Skeletal muscle satellite cell (primary cell): ENCODE results near the gene SLC2A4.

ENCODE experiments used
- H3K27me3 ChIP-seq: 2 replicates; pipeline ENCODE4 v1.7.0; 2013; ENCODE audit warnings: low read length; ENCODE audit not compliant: control insufficient read depth, insufficient read depth
- H3K36me3 ChIP-seq: 2 replicates; pipeline ENCODE4 v1.7.0; 2013; ENCODE audit warnings: mild to moderate bottlenecking, control low read depth, low read length; ENCODE audit not compliant: insufficient read depth
- H3K4me1 ChIP-seq: 2 replicates; pipeline ENCODE4 v1.7.0; 2013; ENCODE audit warnings: low read length; ENCODE audit not compliant: control insufficient read depth, insufficient read depth
- H3K4me2 ChIP-seq: 2 replicates; pipeline ENCODE4 v1.7.0; 2013; ENCODE audit warnings: mild to moderate bottlenecking, low read length
- H3K4me3 ChIP-seq: 2 replicates; pipeline ENCODE4 v1.7.0; 2013; ENCODE audit warnings: low read length
- H3K9ac ChIP-seq: 2 replicates; pipeline ENCODE4 v1.7.0; 2013; ENCODE audit warnings: mild to moderate bottlenecking, low read depth, low read length, moderate library complexity
- H3K9me3 ChIP-seq: replicated peaks from 2 replicates; pipeline ENCODE4 v1.7.0; 2013; ENCODE audit warnings: mild to moderate bottlenecking, control low read depth, low read length

SLC2A4 gene

DNA sequence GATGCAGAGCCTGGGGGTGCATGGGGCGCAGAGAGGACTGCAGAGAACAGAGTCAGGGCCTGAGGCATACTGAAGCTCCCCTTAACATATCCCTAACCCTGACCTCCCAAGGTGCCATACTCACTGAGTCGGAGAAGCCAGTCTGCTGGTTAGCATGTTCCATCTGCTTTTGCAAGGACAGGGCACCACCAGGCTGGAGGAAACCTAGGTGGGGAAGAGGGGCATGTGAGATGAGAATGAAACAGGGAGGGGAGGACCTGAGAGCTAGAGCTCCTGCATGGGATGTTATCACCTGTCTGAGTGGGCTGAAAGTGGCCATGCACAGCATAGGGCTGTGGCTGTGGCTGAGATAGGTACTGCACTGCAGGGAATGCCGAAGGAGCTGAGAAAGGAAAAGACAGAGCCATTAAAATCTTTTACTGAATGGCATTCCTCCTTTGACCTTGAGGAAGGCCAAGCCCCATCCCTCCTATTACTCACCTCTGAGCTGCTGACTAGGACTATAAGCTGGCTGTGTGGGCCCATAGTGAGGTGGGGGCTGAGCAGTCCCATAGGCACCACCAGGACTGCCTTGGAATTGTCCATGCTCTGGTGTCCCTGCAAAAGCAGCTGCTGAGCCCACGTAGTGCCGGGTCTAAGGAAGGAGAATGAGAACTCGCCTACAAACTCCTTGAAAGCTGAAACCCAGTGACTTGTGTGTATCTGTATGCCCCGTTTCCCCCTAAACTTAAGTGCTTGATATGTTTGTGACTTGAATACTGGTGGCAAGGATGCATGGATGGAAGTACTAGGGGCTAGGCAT lies 31.8 kb downstream of the SLC2A4 start:
- H3K4me3 ChIP-seq: peak overlapping the region; percentile 79
- peaks cover 44% of the 10 kb centered on the region for H3K4me1 ChIP-seq
- no peak overlapping the region for H3K9ac ChIP-seq

GRCh38 chr17:7313890-7314718 lies 32.6 kb downstream of the SLC2A4 start:
- Histone ChIP-seq H3K4me1 (peaks cover 44% of the 10 kb centered on the region), H3K36me3 (peaks cover 68% of the 10 kb centered on the region)

More for the DNA sequence above, 31.8 kb downstream of the SLC2A4 start:
- peak overlapping the region; percentile 87 for H3K4me2 ChIP-seq
- H3K27me3 ChIP-seq: no peaks in the 10 kb centered on the region
- peaks cover 60% of the 10 kb centered on the region for H3K36me3 ChIP-seq
- no peaks in the 10 kb centered on the region for H3K9me3 ChIP-seq

GRCh38 chr17:7314719-7315569 lies 33.4 kb downstream of the SLC2A4 start, which contains the start of gene GPS2:
Gene GPS2 (minus strand): TSS chr17:7315360. CDS start chr17:7315052, 308 bp downstream.
- no peaks in the 10 kb centered on the region for H3K9me3 ChIP-seq
- peak within 1 kb of the TSS; percentile 87 for H3K4me2 ChIP-seq
- no peaks in the 10 kb centered on the region for H3K27me3 ChIP-seq
- peak within 1 kb of the TSS; percentile 92 for H3K9ac ChIP-seq
- peaks cover 65% of the 10 kb centered on the region for H3K36me3 ChIP-seq
- peak within 1 kb of the TSS; percentile 79 for H3K4me3 ChIP-seq
- H3K4me1 ChIP-seq: peaks cover 35% of the 10 kb centered on the region

More at GRCh38 chr17:7313890-7314718, 32.6 kb downstream of the SLC2A4 start:
- no peaks in the 10 kb centered on the region for H3K27me3 ChIP-seq
- no peaks in the 10 kb centered on the region for H3K9me3 ChIP-seq
- H3K4me3 ChIP-seq: peak overlapping the region; percentile 79
- peak overlapping the region; percentile 87 for H3K4me2 ChIP-seq
- H3K9ac ChIP-seq: peak overlapping the region; percentile 92

DNA sequence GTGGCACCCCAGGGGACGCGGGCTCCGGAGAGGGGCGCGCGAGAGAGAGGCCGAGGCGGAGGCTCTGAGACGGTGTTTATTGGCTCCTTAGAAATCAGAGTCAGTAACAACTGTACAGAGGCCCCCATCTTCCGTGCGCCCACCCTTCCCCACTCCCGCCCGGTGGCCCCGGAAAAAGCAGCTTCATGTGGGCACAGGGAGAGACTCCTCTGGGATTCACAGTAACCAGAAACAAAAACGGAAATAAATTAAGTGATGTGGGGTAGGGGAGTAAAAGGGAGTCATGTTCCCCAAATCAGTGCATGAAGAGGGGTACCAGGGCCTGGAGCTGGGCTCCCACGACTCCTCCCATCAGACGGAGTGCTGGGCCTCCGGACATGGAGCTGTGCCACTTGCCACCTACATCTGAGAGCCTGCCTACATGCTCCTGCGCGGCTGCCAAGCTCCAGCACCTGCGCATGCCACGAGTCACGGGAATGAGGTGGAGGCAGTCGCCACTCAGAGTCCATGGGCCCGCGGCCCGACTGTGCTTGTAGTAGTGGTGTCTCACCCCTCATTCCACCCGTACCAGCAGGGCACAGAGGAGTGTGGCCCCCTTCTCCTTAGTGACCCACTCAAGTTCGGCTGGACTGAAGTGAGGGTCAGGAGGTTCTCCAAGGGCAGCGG lies 34.2 kb downstream of the SLC2A4 start:
- no peaks in the 10 kb centered on the region for H3K27me3 ChIP-seq
- peaks cover 60% of the 10 kb centered on the region for H3K36me3 ChIP-seq
- H3K4me1 ChIP-seq: peaks cover 28% of the 10 kb centered on the region
- no peaks in the 10 kb centered on the region for H3K9me3 ChIP-seq
- peak overlapping the region; percentile 92 for H3K9ac ChIP-seq
- peak overlapping the region; percentile 79 for H3K4me3 ChIP-seq
- H3K4me2 ChIP-seq: peak overlapping the region; percentile 87

DNA sequence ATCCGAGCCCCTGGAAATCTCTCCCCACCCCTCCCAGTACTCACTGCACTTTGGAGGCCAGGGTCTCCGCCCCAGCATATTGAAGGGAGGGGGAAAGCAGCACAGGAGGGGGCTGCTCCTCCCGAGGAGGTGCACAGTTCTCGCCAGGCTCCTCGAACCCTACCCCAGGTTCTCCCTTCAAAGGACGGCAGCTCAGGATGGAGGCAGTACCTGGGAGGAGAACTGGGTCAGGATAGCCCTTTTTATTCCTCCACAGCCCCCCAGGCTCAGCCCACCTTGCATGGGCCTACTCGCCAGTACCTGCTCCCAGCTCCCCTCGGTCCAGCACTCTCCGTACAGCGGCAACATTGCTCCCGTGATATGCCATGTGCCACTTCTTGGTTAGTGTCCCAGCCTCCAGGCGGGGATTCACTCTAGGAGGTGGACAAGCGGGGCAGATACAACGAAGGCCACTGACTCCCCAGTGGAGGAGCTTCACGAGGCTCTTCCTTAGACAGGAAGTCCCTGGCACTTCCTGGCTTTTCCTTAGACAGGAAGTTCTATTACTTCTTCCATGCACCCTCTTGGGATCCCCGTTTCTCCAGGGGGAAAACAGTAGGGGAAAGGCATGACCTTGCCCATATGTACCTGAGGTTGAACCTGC lies 35.8 kb downstream of the SLC2A4 start:
- peaks cover 55% of the 10 kb centered on the region for H3K36me3 ChIP-seq

GRCh38 chr17:7318121-7318860 lies 36.8 kb downstream of the SLC2A4 start:
- no peaks in the 10 kb centered on the region for H3K27me3 ChIP-seq
- H3K9ac ChIP-seq: no peak overlapping the region
- no peaks in the 10 kb centered on the region for H3K9me3 ChIP-seq
- H3K4me1 ChIP-seq: peaks cover 20% of the 10 kb centered on the region
- H3K4me3 ChIP-seq: no peak overlapping the region
- peaks cover 55% of the 10 kb centered on the region for H3K36me3 ChIP-seq
- H3K4me2 ChIP-seq: no peak overlapping the region

More for the DNA sequence above, 35.8 kb downstream of the SLC2A4 start:
- Histone ChIP-seq H3K9ac (no peak overlapping the region), H3K4me3 (no peak overlapping the region), H3K4me1 (peaks cover 26% of the 10 kb centered on the region), H3K27me3 (no peaks in the 10 kb centered on the region), H3K9me3 (no peaks in the 10 kb centered on the region), H3K4me2 (no peak overlapping the region)

DNA sequence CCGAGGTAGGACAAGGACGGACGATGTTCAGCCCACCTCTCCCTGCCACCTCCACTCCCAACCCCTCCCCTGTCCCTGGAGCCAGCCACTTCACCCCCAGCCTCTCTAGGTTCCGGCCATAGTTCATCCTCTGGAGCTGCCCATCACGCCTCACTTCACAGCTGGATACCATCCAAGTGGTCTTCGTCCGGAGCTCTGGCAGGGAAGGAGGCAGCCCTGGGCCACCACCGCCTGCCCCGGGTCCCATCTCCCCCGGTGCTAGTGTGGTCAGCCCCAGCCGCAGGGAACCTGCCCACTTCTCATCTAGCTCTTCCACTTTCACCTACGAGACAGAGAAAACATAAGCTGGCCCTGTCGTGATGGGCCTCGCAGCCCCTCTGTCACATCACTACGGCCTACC lies 39.9 kb downstream of the SLC2A4 start:
- Histone ChIP-seq H3K4me1 (no peaks in the 10 kb centered on the region), H3K4me3 (no peak overlapping the region), H3K4me2 (no peak overlapping the region), H3K27me3 (no peaks in the 10 kb centered on the region), H3K9ac (no peak overlapping the region), H3K9me3 (no peaks in the 10 kb centered on the region), H3K36me3 (peaks cover 68% of the 10 kb centered on the region)

DNA sequence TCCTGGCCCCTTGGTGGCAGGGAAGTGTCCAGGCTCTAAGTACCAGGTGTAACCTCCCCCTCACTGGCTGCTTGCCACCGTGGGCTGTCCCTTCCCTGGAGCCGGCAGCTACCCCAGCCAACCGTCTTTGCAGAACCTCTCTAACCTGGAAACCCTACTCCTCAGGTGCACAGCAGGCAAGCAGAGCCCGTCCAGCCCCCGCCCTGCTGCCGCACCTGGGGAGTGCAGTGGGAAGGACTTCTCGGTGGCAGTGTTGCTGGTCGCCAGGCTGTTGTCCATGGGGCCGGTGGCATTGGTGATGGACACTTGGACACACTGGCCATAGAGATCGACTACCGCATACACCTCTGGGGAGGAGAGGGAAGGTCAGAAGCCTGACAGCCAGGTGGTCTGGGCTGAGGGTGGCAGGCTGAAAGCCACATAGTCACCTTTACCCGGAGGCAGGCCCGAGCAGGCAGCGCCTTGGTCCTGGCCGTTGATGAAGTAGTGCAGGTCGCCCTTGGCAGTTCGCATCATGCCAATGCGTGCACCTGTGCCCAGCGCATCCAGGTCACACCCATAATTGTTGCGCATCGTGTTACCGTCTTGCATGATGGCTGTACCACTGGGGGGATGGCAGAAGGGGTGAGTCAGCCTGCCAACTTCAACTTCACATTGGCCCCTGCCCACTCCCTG lies 41.1 kb downstream of the SLC2A4 start:
- H3K27me3 ChIP-seq: no peaks in the 10 kb centered on the region
- H3K9me3 ChIP-seq: no peaks in the 10 kb centered on the region
- no peak overlapping the region for H3K4me3 ChIP-seq
- no peak overlapping the region for H3K9ac ChIP-seq
- peaks cover under 1% of the 10 kb centered on the region for H3K4me1 ChIP-seq
- peaks cover 65% of the 10 kb centered on the region for H3K36me3 ChIP-seq
- H3K4me2 ChIP-seq: no peak overlapping the region

DNA sequence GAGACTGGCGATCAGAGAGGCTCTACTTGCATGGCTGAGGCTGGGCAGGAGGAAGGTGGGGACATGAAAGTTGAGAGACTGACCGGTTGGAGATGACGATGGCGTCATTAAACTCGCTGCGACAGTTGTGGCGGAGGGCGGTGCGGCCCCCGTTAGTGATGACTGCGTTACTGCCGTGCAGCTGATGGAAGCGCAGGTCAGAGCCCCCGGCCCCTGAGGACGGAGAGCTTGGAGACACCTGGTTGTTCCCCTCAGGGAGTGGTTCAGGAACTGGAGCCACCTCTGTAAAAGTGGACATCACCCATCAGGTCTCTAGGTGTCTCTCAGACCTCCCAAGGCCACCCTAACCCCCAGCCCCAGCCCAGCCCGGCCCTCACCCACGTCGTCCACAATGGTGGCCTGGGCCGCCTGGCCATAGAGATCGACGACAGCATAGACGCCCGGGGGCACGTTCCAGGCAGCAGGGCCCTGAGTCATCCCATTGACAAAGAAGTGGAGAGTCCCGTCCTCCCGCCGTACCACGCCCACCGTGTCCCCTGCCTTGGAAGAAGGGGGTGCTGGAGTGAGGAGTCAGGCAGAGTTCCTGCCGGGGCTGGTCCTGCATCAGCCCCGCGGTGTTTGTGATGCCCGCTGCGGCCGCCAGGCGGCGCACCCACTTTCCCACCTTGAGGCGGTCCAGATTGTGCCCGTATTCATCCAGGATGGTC lies 42.4 kb downstream of the SLC2A4 start:
- Histone ChIP-seq H3K4me1 (peaks cover 10% of the 10 kb centered on the region), H3K9ac (no peak overlapping the region), H3K4me2 (no peak overlapping the region), H3K9me3 (no peaks in the 10 kb centered on the region), H3K27me3 (no peaks in the 10 kb centered on the region), H3K36me3 (peaks cover 56% of the 10 kb centered on the region), H3K4me3 (no peak overlapping the region)
